Activated CD8-positive, alpha-beta T cell treated with anti-CD3 and anti-CD28 coated beads for 36 hours (primary cell): ENCODE results near the gene SLC34A1. TPM values are rescaled to one million over a fixed set of nuclear protein-coding genes. Genes with fewer than 3 reads are reported as not detected.

Experiments used
- ATAC-seq: fragments of 200-7000 bp; cut with Tn5 transposase; one replicate; pipeline ENCODE4 v1.10.0; 2021; ENCODE audit warnings: mild to moderate bottlenecking, moderate library complexity
- CTCF ChIA-PET: fragments of 350-600 bp; sonication (Branson Sonifier 250); formaldehyde crosslinking; loops from one replicate; lab custom pipeline; 2021; ENCODE audit warnings: antibody characterized with exemption; lab: Charles Lee
- POLR2A ChIA-PET: fragments of 350-600 bp; sonication (Branson Sonifier 250); formaldehyde crosslinking; loops from one replicate; lab custom pipeline; 2021; ENCODE audit warnings: antibody characterized with exemption; lab: Charles Lee
- DNase-seq: peaks from one replicate; pipeline ENCODE4 v3.0.0-alpha.2; 2020
- H3K27ac Mint-ChIP-seq: one replicate; pipeline ENCODE4 v1.8.0; 2021; ENCODE audit warnings: mild to moderate bottlenecking, mixed read lengths
- H3K27me3 Mint-ChIP-seq: one replicate; pipeline ENCODE4 v1.8.0; 2021; ENCODE audit warnings: mixed read lengths
- H3K36me3 Mint-ChIP-seq: one replicate; pipeline ENCODE4 v1.8.0; 2021; ENCODE audit warnings: low read depth, mixed read lengths
- H3K4me1 Mint-ChIP-seq: one replicate; pipeline ENCODE4 v1.8.0; 2021; ENCODE audit warnings: low read depth, mixed read lengths
- H3K4me3 Mint-ChIP-seq: one replicate; pipeline ENCODE4 v1.8.0; 2021; ENCODE audit warnings: mild to moderate bottlenecking, moderate library complexity, mixed read lengths
- H3K9me3 Mint-ChIP-seq: one replicate; pipeline ENCODE4 v1.8.0; 2021; ENCODE audit warnings: mixed read lengths
- CTCF ChIP-seq: fragments of 200-600 bp; IDR thresholded peaks from one replicate; pipeline ENCODE4 v1.8.0; 2022; ENCODE audit warnings: antibody characterized with exemption, mild to moderate bottlenecking
- intact Hi-C: fragments of 100-400 bp; cut with micrococcal nuclease; formaldehyde crosslinking; loops from one replicate; pipeline ENCODE4 v1.10.0; 2022
- total RNA-seq, 2 experiments: library from RNA; stranded (reverse); gene quantifications; one replicate each; pipeline ENCODE4 v1.2.3, GENCODE V29; 2021

Gene SLC34A1
- total RNA-seq, 2 experiments from 2014 or later, result 0.29 to 0.43 TPM

GRCh38 chr5:177383181-177383580 is 1.1 kb upstream of the SLC34A1 start:
- Mint-ChIP-seq H3K27me3 (no peaks in the 10 kb centered on the region), H3K9me3 (no peaks in the 10 kb centered on the region), H3K36me3 (no peaks in the 10 kb centered on the region), H3K4me1 (peaks cover 25% of the 10 kb centered on the region), H3K4me3 (no peak overlapping the region), H3K27ac (no peak overlapping the region)
- intact Hi-C loops, result no loop called here
- POLR2A ChIA-PET, result interaction anchor here (0.8 to 1.9 kb wide), 7 partner anchors 20 to 71 kb away, joined by 3 to 4 read pairs (median 3); partner anchors contain the start of genes GRK6 and PRR7
- ATAC-seq (no peak), DNase-seq (no peak)
- TF ChIP-seq CTCF, result no peak
- CTCF ChIA-PET, result interaction anchor here (0.6 to 5.7 kb wide), 21 partner anchors 7 to 270 kb away, joined by 3 to 47 read pairs (median 5); partner anchors contain the start of gene LMAN2

GRCh38 chr5:177385720-177386119 is 1.5 kb downstream of the SLC34A1 start:
- Mint-ChIP-seq H3K9me3 (no peaks in the 10 kb centered on the region), H3K36me3 (no peaks in the 10 kb centered on the region), H3K4me1 (peaks cover 41% of the 10 kb centered on the region), H3K27me3 (no peaks in the 10 kb centered on the region), H3K4me3 (no peak overlapping the region), H3K27ac (no peak overlapping the region)
- DNase-seq (no peak), ATAC-seq (no peak)
- TF ChIP-seq CTCF, result no peak
- ChIA-PET CTCF (interaction anchor here (1.0 to 9.7 kb wide), 6 partner anchors 8 to 64 kb away, joined by 3 to 237 read pairs (median 6); partner anchors contain the start of gene PRR7), POLR2A (interaction anchor here (1.1 to 2.8 kb wide), 4 partner anchors 9 to 62 kb away, joined by 3 to 10 read pairs (median 4); no protein-coding TSS in a partner anchor)
- intact Hi-C loops, result no loop called here

GRCh38 chr5:177386542-177386941 is 2.3 kb downstream of the SLC34A1 start:
- TF ChIP-seq CTCF, result no peak
- H3K9me3 Mint-ChIP-seq, result no peaks in the 10 kb centered on the region
- no peak overlapping the region for H3K4me3 Mint-ChIP-seq
- H3K36me3 Mint-ChIP-seq, result no peaks in the 10 kb centered on the region
- peaks cover 45% of the 10 kb centered on the region for H3K4me1 Mint-ChIP-seq
- CTCF ChIA-PET, result interaction anchor here (1.0 to 9.7 kb wide), 6 partner anchors 9 to 63 kb away, joined by 3 to 237 read pairs (median 6); partner anchors contain the start of gene PRR7
- ATAC-seq (no peak), DNase-seq (no peak)
- intact Hi-C loops, result no loop called here
- POLR2A ChIA-PET, result interaction anchor here (0.5 to 2.8 kb wide), 5 partner anchors 10 to 82 kb away, joined by 3 to 10 read pairs (median 3); no protein-coding TSS in a partner anchor
- H3K27ac Mint-ChIP-seq, result no peak overlapping the region
- no peaks in the 10 kb centered on the region for H3K27me3 Mint-ChIP-seq

- Mint-ChIP-seq H3K36me3 (no peaks in the 10 kb centered on the region), H3K9me3 (no peaks in the 10 kb centered on the region), H3K4me3 (no peak overlapping the region), H3K27me3 (no peaks in the 10 kb centered on the region), H3K27ac (no peak overlapping the region), H3K4me1 (peaks cover 44% of the 10 kb centered on the region)
- intact Hi-C loops, result no loop called here
- POLR2A ChIA-PET, result interaction anchor here (1.2 to 2.8 kb wide), 3 partner anchors 10 to 84 kb away, joined by 3 to 10 read pairs (median 5); no protein-coding TSS in a partner anchor
- CTCF ChIA-PET, result interaction anchor here (0.5 to 9.7 kb wide), 5 partner anchors 10 to 154 kb away, joined by 3 to 237 read pairs (median 5); partner anchors contain the start of gene PRR7
- TF ChIP-seq CTCF, result no peak
- DNase-seq (no peak), ATAC-seq (no peak)
Observed at GRCh38 chr5:177387405-177387804, 3.2 kb downstream of the SLC34A1 start.

GRCh38 chr5:177388521-177389052 is 4.4 kb downstream of the SLC34A1 start:
- ChIA-PET CTCF (interaction anchor here (0.9 to 9.7 kb wide), 19 partner anchors 8 to 275 kb away, joined by 3 to 237 read pairs (median 15); partner anchors contain the start of genes PFN3, PRR7 and RGS14), POLR2A (interaction anchor here (0.7 to 3.3 kb wide), 15 partner anchors 10 to 112 kb away, joined by 3 to 39 read pairs (median 5); partner anchors contain the start of genes LMAN2 and PDLIM7)
- ATAC-seq (no peak), DNase-seq (no peak)
- H3K36me3 Mint-ChIP-seq, result no peaks in the 10 kb centered on the region
- H3K27me3 Mint-ChIP-seq, result no peaks in the 10 kb centered on the region
- intact Hi-C loops, result no loop called here
- peak overlapping the region; percentile 76 for H3K27ac Mint-ChIP-seq
- no peak for TF ChIP-seq CTCF
- no peaks in the 10 kb centered on the region for H3K9me3 Mint-ChIP-seq
- H3K4me1 Mint-ChIP-seq, result peaks cover 42% of the 10 kb centered on the region
- no peak overlapping the region for H3K4me3 Mint-ChIP-seq
